HG03060 (cell line): Measurements from ENCODE around the gene KIRREL2.

Source experiments
- ATAC-seq: cut with Tn5 transposase; IDR thresholded peaks from one replicate; pipeline ENCODE4 v1.9.1; 2021; ENCODE audit warnings: low read depth, moderate number of reproducible peaks; ENCODE audit not compliant: unreplicated experiment

KIRREL2 gene

GRCh38 chr19:35844482-35845214 lies 12.1 kb upstream of the KIRREL2 start:
- no peak for ATAC-seq

DNA sequence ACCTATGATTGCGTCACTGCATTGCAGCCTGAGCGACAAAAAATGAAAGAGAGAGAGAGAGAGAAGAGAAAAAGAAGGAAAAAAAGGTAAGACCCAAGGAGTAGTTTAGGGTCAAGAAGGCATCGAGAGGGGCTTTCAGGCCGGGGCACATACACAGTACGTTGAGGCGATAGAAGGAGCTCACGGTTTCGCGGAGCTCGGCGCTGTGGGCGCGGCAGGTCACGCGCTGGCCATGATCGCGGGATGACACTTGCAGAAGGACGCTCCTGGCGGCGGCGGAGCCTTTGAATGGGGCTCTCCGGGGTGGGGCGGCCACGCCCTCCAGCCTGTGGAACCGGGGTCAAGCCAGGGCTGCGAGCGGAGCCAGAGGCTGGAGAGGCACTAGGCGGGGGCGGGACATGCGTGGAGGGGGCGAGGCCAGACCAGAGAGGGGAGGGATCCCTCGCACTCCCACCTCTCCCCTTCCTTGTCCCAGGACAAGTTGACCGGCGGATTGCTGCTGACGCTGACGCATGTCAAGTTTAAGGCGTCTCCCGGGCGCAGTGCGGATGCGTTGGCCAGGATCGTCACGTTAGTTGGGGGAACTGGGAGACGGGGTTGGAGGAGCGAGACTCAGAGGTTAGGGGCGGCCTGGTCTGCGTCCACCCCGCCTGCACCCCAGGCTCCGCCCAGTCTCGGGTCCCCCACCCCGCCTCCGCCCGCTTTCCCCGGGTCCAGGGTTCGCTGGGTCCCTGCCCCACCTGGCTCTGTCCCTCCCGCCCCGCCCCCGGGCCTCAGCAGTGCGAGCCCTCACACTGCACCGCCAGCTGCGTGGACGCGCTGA lies 11.3 kb upstream of the KIRREL2 start:
- no peak for ATAC-seq

DNA sequence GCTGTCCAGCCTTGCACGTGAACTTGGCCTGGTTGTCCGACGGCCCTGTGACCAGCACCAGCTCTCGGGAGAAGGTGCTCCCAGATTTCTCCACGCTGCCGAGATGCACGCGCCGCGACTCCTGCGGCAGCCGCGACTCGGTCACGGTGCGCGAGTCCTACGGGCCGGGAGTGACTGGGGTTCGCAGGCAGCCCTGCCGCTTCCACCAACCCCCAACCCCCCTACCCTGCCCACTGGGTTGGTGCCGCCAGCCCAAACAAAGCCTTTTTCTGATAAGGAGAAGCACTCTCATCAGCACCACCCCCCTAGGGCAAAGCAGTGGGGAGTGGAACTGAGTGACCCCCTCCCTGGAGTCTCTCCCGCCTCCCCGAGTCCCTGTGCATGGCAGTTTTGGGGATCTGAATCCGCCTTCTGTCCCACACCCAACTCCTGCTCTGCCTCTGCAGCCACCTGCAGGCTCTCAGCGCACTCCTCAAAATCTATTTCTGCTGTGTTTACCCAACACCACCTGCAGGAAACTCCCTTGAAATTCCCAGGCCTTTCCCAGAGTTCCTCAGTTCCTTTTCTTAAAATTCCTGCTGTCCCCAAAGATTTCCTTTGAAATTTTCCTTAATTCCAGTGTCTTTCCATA lies 10.6 kb upstream of the KIRREL2 start:
- ATAC-seq: no peak

DNA sequence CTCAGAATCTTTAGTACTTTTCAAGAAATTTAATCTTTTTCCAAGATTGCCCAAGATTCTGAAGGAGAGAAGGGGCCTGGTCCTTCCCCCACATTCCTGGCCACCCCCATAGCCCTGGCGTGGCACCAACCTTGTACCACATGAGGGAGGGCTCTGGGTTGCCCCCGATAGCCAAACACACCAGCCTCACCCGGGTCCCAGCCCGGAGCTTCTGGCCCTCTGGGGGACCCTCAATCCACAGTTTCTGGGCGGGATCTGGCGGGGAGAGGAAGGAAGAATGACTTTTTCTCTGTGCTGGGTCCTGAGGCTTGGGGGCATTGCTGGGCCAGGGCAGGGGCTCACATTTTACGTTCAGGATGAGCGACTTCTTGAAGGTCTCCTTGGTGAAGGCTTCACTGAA lies 8.8 kb upstream of the KIRREL2 start:
- ATAC-seq: no peak

DNA sequence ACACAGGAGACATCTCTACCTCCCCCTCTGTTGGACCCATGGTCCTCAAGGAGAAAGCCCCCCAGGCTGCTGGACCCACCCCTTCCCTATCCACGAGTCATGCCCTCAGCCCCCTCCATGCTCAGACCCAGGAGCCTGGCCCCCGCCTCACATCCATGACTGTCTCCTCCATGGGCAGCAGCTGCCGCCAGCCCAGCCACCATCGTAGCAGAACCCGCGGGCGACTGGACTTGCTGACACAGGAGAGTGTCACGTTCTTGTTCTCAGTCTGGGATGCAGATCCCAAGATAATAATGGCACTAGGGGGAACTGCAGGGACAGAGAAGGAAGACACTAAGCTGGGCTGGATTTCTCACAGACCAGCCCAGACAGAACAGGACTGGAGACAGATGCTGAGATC lies 8.2 kb upstream of the KIRREL2 start:
- ATAC-seq: no peak

GRCh38 chr19:35848919-35849505 lies 7.7 kb upstream of the KIRREL2 start:
- ATAC-seq: no peak

DNA sequence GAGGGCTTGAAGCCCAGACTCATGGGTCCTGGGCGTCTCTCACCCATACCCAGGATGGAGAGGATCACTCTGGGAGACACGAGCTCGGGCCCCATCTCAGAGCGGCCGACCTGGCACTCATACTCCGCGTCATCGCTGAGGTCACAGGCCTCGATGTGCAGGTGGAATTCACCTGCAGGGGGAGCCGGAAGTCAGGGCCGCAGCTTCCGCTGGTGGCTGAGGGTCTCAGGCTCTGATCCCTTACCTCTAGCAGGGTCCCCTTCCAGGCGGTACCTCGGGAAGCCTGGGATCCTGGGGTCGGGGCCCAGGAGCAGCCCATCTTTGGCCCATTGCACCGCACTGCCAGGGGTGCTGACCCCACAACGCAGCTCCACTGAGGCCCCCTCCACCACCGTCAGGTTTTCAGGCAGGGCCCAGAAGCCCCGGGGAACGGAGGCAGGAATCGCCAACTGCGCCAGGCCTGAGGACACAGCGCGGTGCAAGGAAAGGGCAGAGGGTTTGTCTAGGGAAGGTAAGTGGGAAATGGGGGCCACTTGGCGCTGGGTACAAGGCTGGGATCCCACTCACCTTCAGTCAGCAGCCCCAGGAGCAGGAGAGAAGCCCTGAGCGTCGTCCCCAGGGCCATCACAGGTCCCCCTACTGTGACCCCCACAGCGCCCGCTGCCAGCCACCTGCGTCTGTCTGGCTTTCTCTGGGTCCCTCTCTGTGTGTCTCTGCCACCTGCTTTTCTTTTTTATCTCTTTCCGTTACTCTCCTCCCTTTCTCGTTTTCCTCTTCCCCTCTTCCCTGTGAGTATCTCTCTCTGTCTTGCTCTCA lies 5.3 kb upstream of the KIRREL2 start:
- ATAC-seq: no peak

- no peak for ATAC-seq
Observed at GRCh38 chr19:35852029-35852780, 4.5 kb upstream of the KIRREL2 start, which contains the start of gene NPHS1. TSS of gene NPHS1 (minus strand) at chr19:35852504. CDS start at chr19:35851837, 667 bp downstream.

DNA sequence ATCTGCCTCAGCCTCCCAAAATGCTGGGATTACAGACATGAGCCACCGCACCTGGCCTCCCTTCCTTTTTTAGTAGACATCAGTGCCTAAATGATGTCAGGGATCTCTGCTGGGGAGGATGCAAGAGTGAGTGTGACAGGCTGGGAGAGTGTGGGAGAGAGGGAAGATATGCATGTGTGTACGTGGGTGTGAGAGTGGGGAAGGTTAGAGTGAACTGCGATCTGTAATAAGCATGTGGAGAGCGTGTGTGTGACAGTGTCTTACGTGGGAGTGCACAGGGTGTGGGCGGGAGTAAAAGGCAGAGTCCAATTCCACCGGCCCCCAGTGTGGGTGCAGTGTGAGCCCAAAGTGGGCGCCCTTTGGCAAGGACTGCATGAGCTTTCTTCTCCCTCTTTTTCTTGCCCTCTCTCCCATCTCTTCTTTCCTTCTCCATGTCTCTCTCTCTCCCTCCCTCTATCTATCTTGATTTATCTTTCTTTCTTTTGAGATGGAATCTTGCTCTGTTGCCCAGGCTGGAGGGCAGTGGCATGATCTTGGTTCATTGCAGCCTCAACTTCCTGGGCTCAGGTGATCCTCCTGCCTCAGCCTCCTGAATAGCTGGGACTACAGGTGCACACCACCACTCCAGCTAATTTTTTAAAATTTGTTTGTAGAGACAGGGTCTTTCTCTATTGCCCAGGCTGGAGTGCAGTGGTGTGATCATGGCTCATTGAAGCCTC lies 3.5 kb upstream of the KIRREL2 start:
- no peak for ATAC-seq

DNA sequence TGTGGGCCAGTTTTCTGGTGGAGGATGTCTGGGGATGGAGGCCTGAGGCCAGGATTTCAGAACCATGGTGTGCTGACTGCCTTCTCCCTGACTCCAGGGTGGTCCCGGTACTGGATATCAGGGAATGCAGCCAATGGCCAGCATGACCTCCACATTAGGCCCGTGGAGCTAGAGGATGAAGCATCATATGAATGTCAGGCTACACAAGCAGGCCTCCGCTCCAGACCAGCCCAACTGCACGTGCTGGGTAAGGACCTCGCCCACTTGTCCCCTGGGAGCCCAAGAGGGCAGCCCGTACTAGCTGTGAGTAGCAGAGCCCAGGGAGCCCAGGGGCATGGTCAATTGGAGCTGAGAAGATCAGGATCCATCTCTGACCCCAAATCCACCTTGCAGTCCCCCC lies 1.6 kb downstream of the KIRREL2 start:
- no peak for ATAC-seq

DNA sequence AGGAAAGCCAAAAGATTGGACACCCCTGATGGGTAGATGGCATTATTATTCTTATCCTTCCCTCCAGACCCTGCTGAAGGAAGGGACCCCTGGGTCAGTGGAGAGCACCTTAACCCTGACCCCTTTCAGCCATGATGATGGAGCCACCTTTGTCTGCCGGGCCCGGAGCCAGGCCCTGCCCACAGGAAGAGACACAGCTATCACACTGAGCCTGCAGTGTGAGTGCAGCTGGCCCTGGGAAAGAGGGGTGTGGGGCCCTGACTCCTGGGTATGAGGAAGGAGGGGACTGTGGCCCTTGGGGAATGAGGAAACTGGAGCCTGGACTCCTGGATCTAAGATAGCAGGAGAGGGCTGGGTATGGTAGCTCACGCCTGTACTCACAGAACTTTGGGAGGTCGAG lies 2.7 kb downstream of the KIRREL2 start:
- ATAC-seq: no peak

GRCh38 chr19:35860436-35860817 lies 3.7 kb downstream of the KIRREL2 start:
- no peak for ATAC-seq

DNA sequence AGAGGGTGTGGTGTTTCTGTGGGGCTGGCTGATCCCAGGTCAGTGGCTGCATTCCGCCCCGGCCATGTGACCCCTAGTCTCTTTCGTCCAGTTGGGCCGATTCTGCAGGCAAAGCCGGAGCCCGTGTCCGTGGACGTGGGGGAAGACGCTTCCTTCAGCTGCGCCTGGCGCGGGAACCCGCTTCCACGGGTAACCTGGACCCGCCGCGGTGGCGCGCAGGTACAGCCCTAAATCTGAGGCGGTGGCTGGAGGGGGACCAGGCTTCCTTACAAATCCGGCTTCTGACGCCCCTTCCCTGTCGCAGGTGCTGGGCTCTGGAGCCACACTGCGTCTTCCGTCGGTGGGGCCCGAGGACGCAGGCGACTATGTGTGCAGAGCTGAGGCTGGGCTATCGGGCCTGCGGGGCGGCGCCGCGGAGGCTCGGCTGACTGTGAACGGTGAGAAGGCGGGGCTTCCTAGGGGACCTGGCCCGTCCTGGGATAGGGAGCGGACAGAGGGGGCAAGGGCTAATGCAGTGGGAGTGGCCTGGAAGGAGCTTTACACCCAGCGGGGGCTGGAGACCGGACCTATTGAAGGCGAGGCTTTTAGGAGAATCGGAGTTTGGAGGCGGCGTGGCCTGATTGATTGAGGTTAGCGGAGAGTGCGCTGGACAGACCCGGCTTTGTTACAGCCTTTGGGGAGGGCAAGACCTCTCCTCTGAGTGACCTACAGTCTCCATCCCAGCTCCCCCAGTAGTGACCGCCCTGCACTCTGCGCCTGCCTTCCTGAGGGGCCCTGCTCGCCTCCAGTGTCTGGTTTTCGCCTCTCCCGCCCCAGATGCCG lies 4.3 kb downstream of the KIRREL2 start:
- no peak for ATAC-seq

DNA sequence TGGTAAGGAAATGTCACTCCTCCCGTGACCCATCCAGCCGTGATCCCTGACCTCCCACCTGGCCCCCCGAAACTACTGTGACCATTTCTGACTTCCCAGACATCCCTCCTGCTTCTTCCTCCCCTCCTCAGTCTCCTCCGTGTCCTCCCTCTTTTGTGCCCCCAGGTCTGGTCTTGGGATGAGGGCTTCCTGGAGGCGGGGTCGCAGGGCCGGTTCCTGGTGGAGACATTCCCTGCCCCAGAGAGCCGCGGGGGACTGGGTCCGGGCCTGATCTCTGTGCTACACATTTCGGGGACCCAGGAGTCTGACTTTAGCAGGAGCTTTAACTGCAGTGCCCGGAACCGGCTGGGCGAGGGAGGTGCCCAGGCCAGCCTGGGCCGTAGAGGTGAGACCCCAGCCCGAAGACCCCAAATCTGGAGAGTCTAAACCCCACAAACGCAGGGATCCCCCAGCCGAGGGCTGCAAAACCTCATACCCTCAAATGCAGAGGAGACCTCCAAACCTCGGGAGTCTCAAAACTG lies 5.0 kb downstream of the KIRREL2 start:
- no peak for ATAC-seq

GRCh38 chr19:35862528-35862927 lies 5.8 kb downstream of the KIRREL2 start:
- no peak for ATAC-seq

GRCh38 chr19:35863018-35863417 lies 6.3 kb downstream of the KIRREL2 start:
- no peak for ATAC-seq

DNA sequence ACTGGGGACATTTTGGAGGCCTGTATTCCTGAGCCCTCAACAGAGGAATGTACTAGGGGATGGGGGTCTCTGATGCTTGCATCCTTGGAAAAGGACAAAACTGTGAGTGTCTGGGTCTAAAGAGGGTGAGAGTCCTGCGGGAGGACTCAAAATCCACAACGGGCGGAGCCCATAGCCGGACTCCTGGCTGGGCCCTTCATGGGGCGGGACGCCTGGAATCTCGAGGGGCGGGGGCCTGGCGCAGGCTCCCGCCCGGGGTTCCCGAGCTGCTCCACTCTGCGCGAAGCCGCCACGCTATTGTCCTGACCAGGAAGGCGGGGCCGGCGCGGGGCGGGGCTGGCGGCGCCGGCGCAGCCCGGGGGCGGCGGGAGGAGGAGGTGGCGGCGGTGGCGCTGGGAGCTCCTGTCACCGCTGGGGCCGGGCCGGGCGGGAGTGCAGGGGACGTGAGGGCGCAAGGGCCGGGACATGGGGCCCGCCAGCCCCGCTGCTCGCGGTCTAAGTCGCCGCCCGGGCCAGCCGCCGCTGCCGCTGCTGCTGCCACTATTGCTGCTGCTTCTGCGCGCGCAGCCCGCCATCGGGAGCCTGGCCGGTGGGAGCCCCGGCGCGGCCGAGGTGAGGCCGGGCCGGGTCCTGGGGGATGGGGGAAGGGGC lies 11.6 kb downstream of the KIRREL2 start, which contains the start of gene APLP1:
Gene APLP1, plus strand, starts transcription at position 403 of the 651 bp plus-strand sequence. Its CDS starts 63 bp downstream, at position 466.
- no peak for ATAC-seq
